NCI-H82 (cell line): ENCODE measurements around the gene GK2.

Experiments used
- DNase-seq: peaks from one replicate; lab custom pipeline; 2025; lab: John Stamatoyannopoulos, UW

The GK2 gene

DNA sequence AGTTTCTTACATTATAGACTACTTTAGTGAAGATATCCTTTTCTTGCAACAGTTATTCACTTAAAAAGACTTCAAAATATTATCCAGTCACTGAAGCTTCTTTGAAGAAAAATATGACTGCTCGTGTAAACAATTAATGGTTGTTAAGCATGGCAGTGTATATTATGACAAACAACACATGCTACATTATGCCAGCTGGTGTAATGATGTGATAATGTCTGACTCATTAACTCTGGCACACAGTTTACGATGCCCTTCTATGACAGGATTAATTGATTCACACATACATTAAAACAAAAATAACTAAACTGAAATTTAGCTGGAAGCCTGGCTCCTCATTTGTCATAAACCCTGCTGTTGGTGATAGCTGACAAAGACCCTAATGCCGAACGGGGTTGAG is 22.4 kb downstream of the GK2 start:
- DNase-seq, result no peak

- DNase-seq, result no peak
These were observed 26.9 kb downstream of the GK2 start for GRCh38 chr4:79381161-79381560.

DNA sequence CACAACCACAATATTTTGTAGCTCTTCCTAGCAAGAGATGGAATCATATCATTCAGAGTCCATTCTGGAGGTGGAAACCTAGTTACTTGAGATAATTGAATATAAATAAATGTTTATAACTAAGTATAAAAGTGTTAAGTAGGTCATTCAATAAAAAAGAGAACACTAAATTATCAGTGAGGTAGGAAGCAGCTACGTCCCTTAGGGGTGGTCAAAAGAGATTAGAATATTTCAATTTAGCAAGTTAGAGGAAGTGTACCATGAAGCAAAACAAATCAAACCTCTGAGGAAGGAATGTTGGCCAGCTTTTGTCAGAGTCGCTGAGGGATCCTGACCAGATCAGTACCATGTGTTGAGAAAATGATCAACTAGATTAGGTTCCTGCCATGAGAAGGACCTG is 38.0 kb downstream of the GK2 start:
- DNase-seq, result no peak

DNA sequence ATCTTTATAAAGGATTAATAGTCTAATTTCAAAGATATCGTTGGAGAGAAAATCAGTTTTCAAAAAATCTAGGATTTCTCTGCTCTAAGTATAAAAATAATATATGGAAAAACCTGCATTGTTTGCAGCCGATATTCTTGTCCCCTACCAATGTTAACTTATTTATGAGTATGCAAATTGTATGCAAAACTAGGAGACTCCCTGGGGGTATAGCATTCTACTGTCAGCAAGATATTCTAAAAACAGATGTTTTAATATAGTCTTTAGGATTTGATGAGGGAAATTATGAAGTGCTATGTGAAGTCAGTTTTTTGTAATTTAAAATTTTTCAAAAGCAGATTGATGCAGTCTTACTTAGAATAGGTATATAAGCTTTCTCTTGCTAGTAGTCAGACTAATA is 40.9 kb downstream of the GK2 start:
- DNase-seq, result no peak

DNA sequence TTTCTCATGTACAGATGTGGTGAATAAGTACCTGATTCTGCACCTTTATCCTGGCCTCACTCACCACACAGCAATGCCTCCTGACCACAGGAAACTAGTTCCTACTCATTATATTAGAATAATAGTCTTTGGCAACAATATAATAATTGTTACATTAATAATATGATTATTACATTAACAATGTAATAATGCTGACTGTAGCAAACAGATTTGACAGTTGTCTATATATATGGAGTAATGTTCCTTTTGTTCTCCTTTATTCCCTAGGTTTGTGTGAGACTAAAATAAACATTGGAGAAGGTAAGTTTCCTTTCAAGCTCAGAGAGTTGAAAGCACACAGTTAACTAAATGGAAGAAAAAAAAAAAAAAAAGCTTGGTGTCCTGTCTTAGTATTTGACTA is 41.6 kb downstream of the GK2 start:
- DNase-seq, result no peak

DNA sequence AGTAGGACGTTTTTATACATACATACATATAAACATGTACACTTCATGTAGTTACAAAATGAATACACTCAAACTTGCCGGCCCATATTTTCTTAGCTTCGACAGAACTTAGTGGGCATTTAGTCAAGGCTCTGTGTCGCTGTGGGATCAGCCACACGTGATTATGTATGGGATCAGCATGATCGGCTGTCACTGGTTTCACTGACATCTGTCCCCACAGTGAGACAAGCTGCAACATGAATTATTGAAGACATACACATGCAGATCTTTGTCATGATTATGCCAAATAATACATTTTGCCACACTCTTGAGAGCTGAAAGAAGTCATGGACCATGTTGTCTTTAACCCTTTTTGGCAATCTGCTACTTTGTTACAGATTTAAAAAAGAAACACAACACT is 44.0 kb downstream of the GK2 start:
- peak; percentile 72 for DNase-seq

DNA sequence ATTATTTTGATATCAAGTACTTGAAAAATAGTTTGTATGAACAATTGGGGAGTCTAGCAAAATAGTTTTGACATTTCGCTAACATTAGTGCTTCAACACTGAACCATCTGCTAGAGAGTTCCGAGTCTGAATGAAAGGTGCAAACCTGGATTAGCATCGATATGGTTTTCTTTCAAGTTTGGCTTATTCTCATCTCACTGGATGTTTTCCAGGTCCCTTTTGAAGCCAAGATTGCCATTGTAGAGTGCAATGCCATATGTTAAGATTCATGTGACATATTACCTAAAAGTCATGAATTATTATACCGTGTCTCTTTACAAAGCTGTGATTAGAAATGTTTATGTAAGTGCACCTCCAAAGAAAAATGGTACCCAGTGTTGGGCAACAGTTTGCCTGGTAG is 45.4 kb downstream of the GK2 start:
- DNase-seq, result no peak

DNA sequence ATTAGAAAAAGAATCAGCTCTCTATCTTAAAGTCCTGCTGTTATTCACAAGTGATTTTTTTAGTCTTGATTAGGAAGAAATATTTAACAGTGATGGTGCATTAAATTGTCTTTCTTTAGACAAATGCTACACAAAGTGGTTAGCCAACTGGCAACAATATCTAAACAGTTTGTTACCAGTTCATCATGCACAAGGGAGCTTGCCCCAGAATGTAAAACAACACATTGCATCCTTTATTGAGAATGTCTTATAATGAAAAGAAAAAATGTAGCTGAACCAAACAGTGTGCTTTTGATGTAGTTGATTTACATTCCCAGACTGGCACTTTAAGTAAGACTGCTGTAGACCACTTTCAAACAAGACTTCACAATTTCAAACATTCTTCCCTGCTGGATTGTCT is 48.0 kb downstream of the GK2 start:
- DNase-seq, result no peak

DNA sequence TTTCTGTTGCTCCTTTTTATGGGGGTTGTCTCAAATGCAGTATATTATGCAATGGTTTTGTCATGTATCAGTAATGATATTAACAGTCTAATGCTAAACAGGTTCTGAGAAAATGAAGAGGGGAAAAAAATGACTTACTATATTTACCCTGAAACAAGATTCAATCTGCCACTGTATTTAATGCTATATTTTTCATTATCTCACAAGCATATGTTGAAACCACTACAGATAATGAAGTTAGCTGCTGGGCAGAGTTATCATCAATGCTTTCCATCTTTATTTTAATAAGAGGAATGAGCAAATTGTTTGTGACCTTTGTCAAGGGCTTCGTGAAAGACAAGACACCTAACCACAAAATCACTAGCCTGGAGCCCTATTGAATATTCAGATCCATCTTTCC is 49.6 kb downstream of the GK2 start:
- DNase-seq, result no peak

- no peak for DNase-seq
These were observed 50.7 kb downstream of the GK2 start for GRCh38 chr4:79357365-79357764.
